Iris pigment epithelial cell (primary cell): ENCODE data around the gene TERB1.

Experiments
- DNase-seq: peaks from one replicate; pipeline ENCODE4 v3.0.0-alpha.2; 2011; ENCODE audit warnings: low read depth

Gene TERB1

GRCh38 chr16:66705790-66706505 is 95.4 kb downstream of the TERB1 start:
- no peak for DNase-seq
